Measurements from ENCODE around the gene CD99.

CD99 gene

GRCh38 chrX:2676794-2677675 lies 14.1 kb upstream of the CD99 start:
- no peak for DNase-seq

GRCh38 chrX:2677764-2678163 lies 13.3 kb upstream of the CD99 start:
- peak; percentile 65 for DNase-seq

- no peak for DNase-seq
These were observed 12.5 kb upstream of the CD99 start for GRCh38 chrX:2678583-2678982.

- DNase-seq = no peak
These were observed 11.3 kb upstream of the CD99 start for GRCh38 chrX:2679534-2680485.

- DNase-seq = no peak
These were observed 10.4 kb upstream of the CD99 start for GRCh38 chrX:2680486-2681348.

GRCh38 chrX:2682565-2683177 lies 8.4 kb upstream of the CD99 start:
- no peak for DNase-seq

- no peak for DNase-seq
These were observed 6.8 kb upstream of the CD99 start for GRCh38 chrX:2684256-2684655.

- no peak for DNase-seq
These were observed 5.2 kb upstream of the CD99 start for GRCh38 chrX:2685886-2686285.

- no peak for DNase-seq
These were observed 1.1 kb upstream of the CD99 start for GRCh38 chrX:2689773-2690666.

- peak; percentile 79 for DNase-seq
These were observed 587 bp downstream of the CD99 start for GRCh38 chrX:2691543-2692220.

- DNase-seq = no peak
These were observed 1.4 kb downstream of the CD99 start for GRCh38 chrX:2692221-2693112.

- DNase-seq = no peak
These were observed 2.3 kb downstream of the CD99 start for GRCh38 chrX:2693113-2694002.

- no peak for DNase-seq
These were observed 3.8 kb downstream of the CD99 start for GRCh38 chrX:2694914-2695267.

- no peak for DNase-seq
These were observed 5.7 kb downstream of the CD99 start for GRCh38 chrX:2696698-2697215.

GRCh38 chrX:2697306-2697705 lies 6.2 kb downstream of the CD99 start:
- no peak for DNase-seq

- no peak for DNase-seq
These were observed 6.7 kb downstream of the CD99 start for GRCh38 chrX:2697741-2698299.

- DNase-seq = no peak
These were observed 7.5 kb downstream of the CD99 start for GRCh38 chrX:2698604-2699003.

- no peak for DNase-seq
These were observed 8.9 kb downstream of the CD99 start for GRCh38 chrX:2699959-2700358.

All from right forelimb (tissue), 1 donor.